Measurements from ENCODE around the gene ZNRF4.

The ZNRF4 gene

DNA sequence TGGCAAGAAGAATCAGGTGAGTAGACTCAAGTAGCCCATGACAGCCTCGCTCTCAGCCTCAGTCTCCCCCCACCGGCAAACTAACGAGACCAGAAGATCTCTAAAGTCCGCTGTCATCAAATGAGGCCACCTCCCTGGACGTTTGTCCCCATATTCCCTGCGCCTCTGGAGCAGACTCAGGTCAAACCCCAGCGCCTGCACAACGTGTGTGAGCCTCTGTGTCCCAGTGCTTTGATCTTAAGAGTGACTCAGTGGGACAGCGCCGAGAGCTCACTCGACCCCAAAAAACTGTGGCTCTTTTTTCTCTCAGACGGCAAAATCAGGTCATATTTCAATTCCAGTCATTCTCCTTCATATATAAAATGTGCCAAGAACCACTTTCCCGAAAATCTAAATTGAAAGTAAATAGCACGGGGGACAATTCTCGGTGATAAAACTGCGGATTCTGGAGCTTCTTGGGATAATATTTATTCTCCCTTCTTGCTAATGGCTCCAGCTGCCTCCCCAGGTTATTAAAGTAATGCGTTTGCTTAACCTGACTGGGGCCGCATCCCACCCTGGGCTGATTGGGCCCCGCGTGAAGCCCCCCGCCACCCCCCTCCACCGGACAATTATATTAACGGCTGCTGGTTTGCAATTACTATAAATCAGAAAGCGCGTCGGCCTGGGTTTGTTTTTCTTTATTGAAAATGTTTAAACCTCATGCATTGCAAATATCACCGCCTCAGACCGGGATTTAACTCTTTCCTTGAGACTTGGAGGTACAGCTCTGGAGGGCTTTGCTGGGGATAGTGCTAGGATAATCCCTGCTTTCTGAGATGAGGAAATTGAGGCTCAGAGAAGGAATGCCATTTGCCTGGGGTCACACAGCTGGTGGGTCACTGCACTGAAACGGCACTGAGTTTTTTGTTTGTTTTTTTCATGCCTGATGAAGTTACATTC is 37.5 kb upstream of the ZNRF4 start:
- H3K14ac ChIP-seq (ENCODE audit: low read length): no peak overlapping the region
- H3K23ac ChIP-seq (ENCODE audit: low read length): no peak overlapping the region
- no peak overlapping the region for H3K9ac ChIP-seq (ENCODE audit: low read length)
- no peak overlapping the region for H2AFZ ChIP-seq (ENCODE audit: insufficient read depth, low read length, poor library complexity)
- H2BK5ac ChIP-seq (ENCODE audit: low read depth, low read length, poor library complexity): no peak overlapping the region
- no peaks in the 10 kb centered on the region for H3K9me3 ChIP-seq (ENCODE audit: insufficient read depth, low read depth, low read length)
- H4K8ac ChIP-seq (ENCODE audit: low read depth, low read length): no peak overlapping the region
- H3K4ac ChIP-seq (ENCODE audit: low read depth, low read length): no peak overlapping the region
- H3K27ac ChIP-seq (ENCODE audit: low read depth, low read length): no peak overlapping the region
- no peak overlapping the region for H4K91ac ChIP-seq (ENCODE audit: low read depth, low read length)
- H4K12ac ChIP-seq (ENCODE audit: low read depth, low read length): no peak overlapping the region
- H3K27me3 ChIP-seq (ENCODE audit: insufficient read depth, low read length): no peaks in the 10 kb centered on the region
- DNase-seq: no peak
- H2BK120ac ChIP-seq (ENCODE audit: insufficient read depth, low read length, poor library complexity): no peak overlapping the region
- no peaks in the 10 kb centered on the region for H3K36me3 ChIP-seq (ENCODE audit: control insufficient read depth in 1 of 2, insufficient read depth in 2 of 2, low read length in 2 of 2)
- no peak overlapping the region for H3K18ac ChIP-seq (ENCODE audit: low read length)
- H3K79me2 ChIP-seq (ENCODE audit: control insufficient read depth, insufficient read depth, low read length, poor library complexity): no peaks in the 10 kb centered on the region
- H3K79me1 ChIP-seq (ENCODE audit: low read length): no peaks in the 10 kb centered on the region
- no peak overlapping the region for H2BK12ac ChIP-seq (ENCODE audit: low read length)
- WGBS (ENCODE audit: extremely low coverage, insufficient coverage, insufficient read length): no CpG with 5 or more reads among the region's 29 CpGs
- H3K4me2 ChIP-seq (ENCODE audit: low read length): no peak overlapping the region
- H3K4me3 ChIP-seq (ENCODE audit: low read depth, low read length): no peak overlapping the region
- no peaks in the 10 kb centered on the region for H3K4me1 ChIP-seq (ENCODE audit: control insufficient read depth in 1 of 2, insufficient read depth in 2 of 2, low read length in 2 of 2)
- H2AK5ac ChIP-seq (ENCODE audit: low read length): no peak overlapping the region

DNA sequence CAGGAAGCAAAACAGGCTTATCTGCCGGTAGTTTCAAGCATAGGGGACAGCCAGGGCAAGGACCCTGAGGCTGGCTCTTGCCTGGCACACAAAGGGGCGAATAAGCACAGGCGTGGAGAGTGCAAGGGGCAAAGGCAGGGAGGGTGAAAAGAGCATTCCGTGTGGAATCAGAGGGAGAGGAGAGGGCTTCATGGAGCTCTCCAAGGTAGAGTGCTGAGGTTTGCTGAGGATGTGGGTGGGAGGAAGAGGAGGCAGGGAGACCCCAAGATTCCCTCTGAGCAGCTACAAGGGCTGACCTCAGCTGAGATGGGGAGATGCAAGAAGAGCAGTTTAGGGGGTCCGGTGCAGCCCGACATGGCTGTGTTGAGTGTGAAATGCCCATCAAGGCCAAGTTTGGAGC is 36.5 kb upstream of the ZNRF4 start:
- H4K12ac ChIP-seq (ENCODE audit: low read depth, low read length): no peak overlapping the region
- no CpG with 5 or more reads among the region's 6 CpGs for WGBS (ENCODE audit: extremely low coverage, insufficient coverage, insufficient read length)
- DNase-seq: no peak
- no peak overlapping the region for H3K23ac ChIP-seq (ENCODE audit: low read length)
- no peaks in the 10 kb centered on the region for H3K4me1 ChIP-seq (ENCODE audit: control insufficient read depth in 1 of 2, insufficient read depth in 2 of 2, low read length in 2 of 2)
- no peak overlapping the region for H3K18ac ChIP-seq (ENCODE audit: low read length)
- H2BK5ac ChIP-seq (ENCODE audit: low read depth, low read length, poor library complexity): no peak overlapping the region
- H2BK12ac ChIP-seq (ENCODE audit: low read length): no peak overlapping the region
- H3K9me3 ChIP-seq (ENCODE audit: insufficient read depth, low read depth, low read length): no peaks in the 10 kb centered on the region
- H3K79me1 ChIP-seq (ENCODE audit: low read length): no peaks in the 10 kb centered on the region
- H3K36me3 ChIP-seq (ENCODE audit: control insufficient read depth in 1 of 2, insufficient read depth in 2 of 2, low read length in 2 of 2): no peaks in the 10 kb centered on the region
- H3K9ac ChIP-seq (ENCODE audit: low read length): no peak overlapping the region
- H4K8ac ChIP-seq (ENCODE audit: low read depth, low read length): no peak overlapping the region
- no peak overlapping the region for H2AFZ ChIP-seq (ENCODE audit: insufficient read depth, low read length, poor library complexity)
- H4K91ac ChIP-seq (ENCODE audit: low read depth, low read length): no peak overlapping the region
- no peak overlapping the region for H3K4me3 ChIP-seq (ENCODE audit: low read depth, low read length)
- H3K27me3 ChIP-seq (ENCODE audit: insufficient read depth, low read length): no peaks in the 10 kb centered on the region
- H3K4ac ChIP-seq (ENCODE audit: low read depth, low read length): no peak overlapping the region
- H2AK5ac ChIP-seq (ENCODE audit: low read length): no peak overlapping the region
- no peak overlapping the region for H3K14ac ChIP-seq (ENCODE audit: low read length)
- no peaks in the 10 kb centered on the region for H3K79me2 ChIP-seq (ENCODE audit: control insufficient read depth, insufficient read depth, low read length, poor library complexity)
- H3K4me2 ChIP-seq (ENCODE audit: low read length): no peak overlapping the region
- no peak overlapping the region for H2BK120ac ChIP-seq (ENCODE audit: insufficient read depth, low read length, poor library complexity)
- no peak overlapping the region for H3K27ac ChIP-seq (ENCODE audit: low read depth, low read length)

DNA sequence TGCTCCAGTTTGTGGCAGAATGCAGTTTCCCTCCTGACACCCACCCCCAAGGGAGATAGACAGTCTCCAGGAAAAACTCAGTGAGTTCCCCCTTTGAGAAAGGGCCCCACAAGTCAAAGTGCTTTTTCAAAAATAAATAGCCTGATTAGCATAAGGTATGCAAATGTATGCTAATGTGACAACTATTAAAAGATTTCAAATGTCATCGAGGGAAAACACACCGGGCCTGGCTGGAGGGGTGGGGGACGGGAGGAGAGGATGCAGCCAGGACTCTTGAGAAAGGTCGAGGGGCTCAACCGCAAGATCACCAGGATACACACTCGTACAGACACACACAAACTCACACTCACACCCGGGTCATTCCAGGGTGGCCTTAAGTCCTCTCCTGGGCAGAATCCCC is 34.3 kb upstream of the ZNRF4 start:
- H3K27me3 ChIP-seq (ENCODE audit: insufficient read depth, low read length): no peaks in the 10 kb centered on the region
- H3K9me3 ChIP-seq (ENCODE audit: insufficient read depth, low read depth, low read length): no peaks in the 10 kb centered on the region
- H3K9ac ChIP-seq (ENCODE audit: low read length): peak overlapping the region; percentile 7
- DNase-seq: no peak
- H2BK12ac ChIP-seq (ENCODE audit: low read length): no peak overlapping the region
- no peak overlapping the region for H3K4me2 ChIP-seq (ENCODE audit: low read length)
- H3K79me2 ChIP-seq (ENCODE audit: control insufficient read depth, insufficient read depth, low read length, poor library complexity): no peaks in the 10 kb centered on the region
- no CpG with 5 or more reads among the region's 7 CpGs for WGBS (ENCODE audit: extremely low coverage, insufficient coverage, insufficient read length)
- H4K8ac ChIP-seq (ENCODE audit: low read depth, low read length): no peak overlapping the region
- H3K14ac ChIP-seq (ENCODE audit: low read length): no peak overlapping the region
- H3K27ac ChIP-seq (ENCODE audit: low read depth, low read length): no peak overlapping the region
- no peaks in the 10 kb centered on the region for H3K79me1 ChIP-seq (ENCODE audit: low read length)
- no peaks in the 10 kb centered on the region for H3K4me1 ChIP-seq (ENCODE audit: control insufficient read depth in 1 of 2, insufficient read depth in 2 of 2, low read length in 2 of 2)
- no peak overlapping the region for H3K4me3 ChIP-seq (ENCODE audit: low read depth, low read length)
- H3K4ac ChIP-seq (ENCODE audit: low read depth, low read length): no peak overlapping the region
- no peak overlapping the region for H3K23ac ChIP-seq (ENCODE audit: low read length)
- H2BK120ac ChIP-seq (ENCODE audit: insufficient read depth, low read length, poor library complexity): no peak overlapping the region
- H2AK5ac ChIP-seq (ENCODE audit: low read length): no peak overlapping the region
- no peaks in the 10 kb centered on the region for H3K36me3 ChIP-seq (ENCODE audit: control insufficient read depth in 1 of 2, insufficient read depth in 2 of 2, low read length in 2 of 2)
- H4K91ac ChIP-seq (ENCODE audit: low read depth, low read length): no peak overlapping the region
- H2AFZ ChIP-seq (ENCODE audit: insufficient read depth, low read length, poor library complexity): no peak overlapping the region
- H2BK5ac ChIP-seq (ENCODE audit: low read depth, low read length, poor library complexity): no peak overlapping the region
- H3K18ac ChIP-seq (ENCODE audit: low read length): no peak overlapping the region
- H4K12ac ChIP-seq (ENCODE audit: low read depth, low read length): no peak overlapping the region

DNA sequence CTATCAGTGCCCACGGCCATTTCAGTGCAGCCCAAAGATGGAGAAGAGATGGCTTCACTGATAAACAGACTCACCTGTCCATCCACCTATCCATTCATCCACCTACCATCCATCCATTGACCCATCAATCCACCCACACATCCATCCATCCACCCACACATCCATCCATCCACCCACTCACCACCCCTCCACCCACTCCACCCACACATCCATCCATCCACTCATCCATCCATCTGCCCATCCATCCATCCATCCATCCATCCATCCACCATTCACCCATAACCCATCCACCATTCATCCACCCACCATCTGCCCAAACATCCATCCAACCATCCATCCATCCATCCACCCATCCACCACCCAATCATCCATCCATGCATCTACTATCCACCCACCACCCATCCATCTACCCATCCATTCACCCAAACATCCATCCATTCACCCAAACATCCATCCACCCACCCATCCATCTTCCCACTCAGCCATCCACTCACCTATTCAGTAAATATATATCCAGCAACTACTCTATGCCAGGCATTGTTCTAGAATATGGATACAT is 31.6 kb upstream of the ZNRF4 start:
- no peak overlapping the region for H3K27ac ChIP-seq (ENCODE audit: low read depth, low read length)
- H2BK120ac ChIP-seq (ENCODE audit: insufficient read depth, low read length, poor library complexity): no peak overlapping the region
- no peak overlapping the region for H3K23ac ChIP-seq (ENCODE audit: low read length)
- H4K8ac ChIP-seq (ENCODE audit: low read depth, low read length): no peak overlapping the region
- no peaks in the 10 kb centered on the region for H3K9me3 ChIP-seq (ENCODE audit: insufficient read depth, low read depth, low read length)
- no peaks in the 10 kb centered on the region for H3K36me3 ChIP-seq (ENCODE audit: control insufficient read depth in 1 of 2, insufficient read depth in 2 of 2, low read length in 2 of 2)
- H3K4me1 ChIP-seq (ENCODE audit: control insufficient read depth in 1 of 2, insufficient read depth in 2 of 2, low read length in 2 of 2): no peaks in the 10 kb centered on the region
- H3K4ac ChIP-seq (ENCODE audit: low read depth, low read length): no peak overlapping the region
- no peak overlapping the region for H3K14ac ChIP-seq (ENCODE audit: low read length)
- no peak overlapping the region for H2BK12ac ChIP-seq (ENCODE audit: low read length)
- H2BK5ac ChIP-seq (ENCODE audit: low read depth, low read length, poor library complexity): no peak overlapping the region
- H3K4me3 ChIP-seq (ENCODE audit: low read depth, low read length): no peak overlapping the region
- H3K4me2 ChIP-seq (ENCODE audit: low read length): no peak overlapping the region
- H2AK5ac ChIP-seq (ENCODE audit: low read length): no peak overlapping the region
- H3K27me3 ChIP-seq (ENCODE audit: insufficient read depth, low read length): no peaks in the 10 kb centered on the region
- H4K91ac ChIP-seq (ENCODE audit: low read depth, low read length): no peak overlapping the region
- no peak overlapping the region for H4K12ac ChIP-seq (ENCODE audit: low read depth, low read length)
- H3K79me2 ChIP-seq (ENCODE audit: control insufficient read depth, insufficient read depth, low read length, poor library complexity): no peaks in the 10 kb centered on the region
- H3K79me1 ChIP-seq (ENCODE audit: low read length): no peaks in the 10 kb centered on the region
- DNase-seq: no peak
- no peak overlapping the region for H3K9ac ChIP-seq (ENCODE audit: low read length)
- no CpG with 5 or more reads among the region's 1 CpG for WGBS (ENCODE audit: extremely low coverage, insufficient coverage, insufficient read length)
- H3K18ac ChIP-seq (ENCODE audit: low read length): no peak overlapping the region
- no peak overlapping the region for H2AFZ ChIP-seq (ENCODE audit: insufficient read depth, low read length, poor library complexity)
